Heart right ventricle (tissue), 16 donors: ENCODE data around the gene DGAT2. TPM values are rescaled to one million over a fixed set of nuclear protein-coding genes. Genes with fewer than 3 reads are reported as not detected.

ENCODE experiments used
- ATAC-seq, 8 donors: fragments of 200-7000 bp; cut with Tn5 transposase; one replicate each; pipeline ENCODE4 v1.9.1; 2020; ENCODE audit warnings: mild to moderate bottlenecking in 8 of 8, moderate library complexity in 8 of 8, moderate number of reproducible peaks in 1 of 8
- DNase-seq, 2 donors: peaks; one replicate each; pipeline ENCODE4 v3.0.0-alpha.2; 2020
- H3K27ac ChIP-seq, 10 donors: fragments of 200-600 bp; sonication (generic) in 2 of 10; one replicate each; pipeline versions ENCODE4 v1.5.0 to v1.8.0; 2020 to 2022; ENCODE audit warnings: mild to moderate bottlenecking in 3 of 10
- H3K27me3 ChIP-seq, 7 donors: fragments of 200-600 bp; one replicate each; pipeline ENCODE4 v1.8.0; 2021 to 2022; ENCODE audit warnings: mild to moderate bottlenecking in 2 of 7
- H3K36me3 ChIP-seq, 9 donors: fragments of 200-600 bp; sonication (generic) in 1 of 9; one replicate each; pipeline versions ENCODE4 v1.5.0 to v1.8.0; 2020 to 2022; ENCODE audit warnings: mild to moderate bottlenecking in 2 of 9
- H3K4me1 ChIP-seq, 9 donors: fragments of 200-600 bp; sonication (generic) in 1 of 9; one replicate each; pipeline versions ENCODE4 v1.5.0 to v1.8.0; 2020 to 2022; ENCODE audit warnings: mild to moderate bottlenecking in 4 of 9
- H3K4me3 ChIP-seq, 10 donors: fragments of 200-600 bp; sonication (generic) in 2 of 10; one replicate each; pipeline versions ENCODE4 v1.5.0 to v1.8.0; 2020 to 2022; ENCODE audit warnings: mild to moderate bottlenecking in 7 of 10, moderate library complexity in 2 of 10
- H3K9me3 ChIP-seq, 11 donors: fragments of 200-600 bp in 10 of 11; sonication (generic) in 2 of 11; one replicate each; pipeline versions ENCODE4 v1.5.0 to v1.8.0; 2013 to 2022; ENCODE audit warnings: mild to moderate bottlenecking in 2 of 11, control low read depth in 1 of 11, moderate library complexity in 1 of 11
- WGBS, 2 donors: extraction: QIAGEN DNeasy Blood & Tissue Kit; methylation state at CpG; one replicate each; pipeline ENCODE4 v1.1.7; 2013; ENCODE audit warnings: inconsistent platforms in 1 of 2; 5-methylcytosine and 5-hydroxymethylcytosine counted together
- intact Hi-C, 10 donors: fragments of 100-400 bp; cut with DNase I; formaldehyde crosslinking; loops; one replicate each; pipeline versions ENCODE4 v1.11.1 to v1.14.2; 2022
- polyA plus RNA-seq, 2 donors: library from polyadenylated mRNA; stranded (reverse); fragments of 200-250 nt; gene quantifications; one replicate each; pipeline ENCODE4 v1.2.3, GENCODE V29; 2013
- total RNA-seq, 10 donors: library from RNA; stranded (reverse); fragmentation: NEBNext Ultra II Directional in 3 of 10; extraction: Animal tissue kit (Norgen Biotek cat#: 25700) in 3 of 10; gene quantifications; one replicate each; pipeline versions ENCODE4 v1.2.1 to v1.2.4, GENCODE V29; 2021 to 2023
- TF ChIP-seq, protein P1 (sequence below), 9 donors: fragments of 200-600 bp; sonication (generic) in 2 of 9; IDR thresholded peaks; one replicate each; pipeline versions ENCODE4 v1.5.0 to v1.8.0; 2021 to 2022; ENCODE audit warnings: antibody characterized with exemption in 9 of 9, mild to moderate bottlenecking in 5 of 9, moderate library complexity in 1 of 9
- donor health status: Arrhythmogenic right ventricular cardiomyopathy.
- donor health status: ischemic (EF 13 %, LVEDD 7.1; RV severe dilation, severe dysfunction).
- donor health status: healthy with polysubstance abuse.
- donor health status: DM: no; HTN: yes; CAD: no.
- donor health status: DM: no; HTN: no; CAD: no.
- donor health status: ischemic (EF 25% LVEDD 6.9; RV normal size, moderate dysfunction).
- donor health status: ischemic (EF 25% LVEDD 5.7; RV mildly dilated, moderate dysfunction).
- donor health status: healthy.
- donor health status: DM: yes; HTN: yes; CAD: no.
- donor health status: Ischemic cardiomyopathy.
- donor health status: ischemic (EF 35%, LVEDD 5.7; RV mildly dilated, moderate dysfunction).
- donor health status: nonischemic (EF 11% LVEDD 7.7; RV severe dilation, severe dysfunction).
- donor health status: DM: yes; HTN: yes; CAD: no.
- donor health status: PGD.
- donor health status: ischemic (EF 29% LVEDD 5.4; RV normal size, mild dysfunction).
- donor health status: nonischemic (EF 23%, LVEDD 6.1; RV moderate dilation, normal function).

DGAT2 gene
- total and polyA plus RNA-seq, 12 donors = 6.2 to 24.4 (median 10.6) TPM

DNA sequence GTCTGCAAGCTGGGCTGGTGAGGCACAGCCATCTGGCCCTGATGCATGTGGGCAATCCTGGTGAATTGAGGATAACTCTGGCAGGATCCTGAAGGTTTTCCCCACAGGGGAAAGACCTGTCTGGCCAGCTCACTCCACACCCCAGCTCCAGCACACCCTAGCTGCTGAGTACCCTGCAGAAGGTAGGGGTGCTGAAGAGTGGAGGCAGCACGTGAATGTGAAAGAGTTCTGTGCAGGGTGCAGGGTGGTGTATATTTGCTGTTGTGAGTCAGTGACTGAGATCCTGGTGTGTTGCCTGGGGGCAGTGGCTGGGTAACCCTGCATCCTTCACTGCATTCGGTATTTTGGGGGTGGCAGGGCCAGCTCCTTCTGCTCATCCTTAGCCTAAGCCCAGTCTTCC lies 22.4 kb downstream of the DGAT2 start:
- intact Hi-C loops = loop anchor here in 3 of 10 donors (10.0 kb wide), 3 partner anchors 374 to 534 kb away; no protein-coding TSS in a partner anchor
- WGBS, 2 donors = 81 to 89% methylated on average over 2 of the region's 2 CpGs
- Histone ChIP-seq H3K27me3 (no peaks in the 10 kb centered on the region), H3K36me3 (no peaks in the 10 kb centered on the region), H3K4me3 (no peak overlapping the region), H3K9me3 (no peaks in the 10 kb centered on the region), H3K27ac (no peak overlapping the region), H3K4me1 (peaks cover 0 to 28% (median 11%) of the 10 kb centered on the region in 9 donors)
- no peak for ATAC-seq
- TF ChIP-seq, protein P1, sequence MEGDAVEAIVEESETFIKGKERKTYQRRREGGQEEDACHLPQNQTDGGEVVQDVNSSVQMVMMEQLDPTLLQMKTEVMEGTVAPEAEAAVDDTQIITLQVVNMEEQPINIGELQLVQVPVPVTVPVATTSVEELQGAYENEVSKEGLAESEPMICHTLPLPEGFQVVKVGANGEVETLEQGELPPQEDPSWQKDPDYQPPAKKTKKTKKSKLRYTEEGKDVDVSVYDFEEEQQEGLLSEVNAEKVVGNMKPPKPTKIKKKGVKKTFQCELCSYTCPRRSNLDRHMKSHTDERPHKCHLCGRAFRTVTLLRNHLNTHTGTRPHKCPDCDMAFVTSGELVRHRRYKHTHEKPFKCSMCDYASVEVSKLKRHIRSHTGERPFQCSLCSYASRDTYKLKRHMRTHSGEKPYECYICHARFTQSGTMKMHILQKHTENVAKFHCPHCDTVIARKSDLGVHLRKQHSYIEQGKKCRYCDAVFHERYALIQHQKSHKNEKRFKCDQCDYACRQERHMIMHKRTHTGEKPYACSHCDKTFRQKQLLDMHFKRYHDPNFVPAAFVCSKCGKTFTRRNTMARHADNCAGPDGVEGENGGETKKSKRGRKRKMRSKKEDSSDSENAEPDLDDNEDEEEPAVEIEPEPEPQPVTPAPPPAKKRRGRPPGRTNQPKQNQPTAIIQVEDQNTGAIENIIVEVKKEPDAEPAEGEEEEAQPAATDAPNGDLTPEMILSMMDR (IDR thresholded peaks at IDR 0.05) = no peak
- no peak for DNase-seq

DNA sequence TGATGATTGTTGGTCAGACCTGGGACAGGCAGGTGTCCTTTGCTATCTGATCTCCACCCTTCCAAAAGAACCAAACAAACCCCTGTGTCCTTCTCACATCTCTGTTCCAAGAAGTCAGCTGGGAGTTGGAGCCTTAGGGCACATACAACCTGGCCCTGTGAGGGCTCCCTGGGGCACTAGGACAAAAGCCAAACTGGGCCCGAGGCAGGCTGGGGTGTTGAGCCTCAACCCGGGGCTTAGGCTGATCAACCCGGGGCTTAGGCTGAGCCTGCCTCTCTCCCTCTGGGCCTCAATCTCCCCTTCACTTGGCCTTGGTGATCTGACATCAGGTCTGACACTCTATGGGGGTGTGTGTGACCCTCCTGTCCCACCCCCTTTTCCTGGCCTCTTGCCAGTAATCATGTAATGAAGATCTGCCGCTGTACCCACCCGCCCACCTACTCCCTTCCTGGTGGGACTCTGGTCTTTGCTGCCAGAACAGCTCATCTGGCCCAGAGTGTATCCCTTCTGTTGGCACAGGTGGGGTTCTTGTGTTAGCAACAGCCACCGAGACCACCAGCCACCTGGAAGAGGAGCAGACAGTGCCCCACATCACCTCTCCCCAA lies 23.7 kb downstream of the DGAT2 start:
- intact Hi-C loops = loop anchor here in 3 of 10 donors (10.0 kb wide), 3 partner anchors 373 to 533 kb away; no protein-coding TSS in a partner anchor
- Histone ChIP-seq H3K27me3 (no peaks in the 10 kb centered on the region), H3K4me1 (peaks cover 0 to 28% (median 11%) of the 10 kb centered on the region in 9 donors), H3K36me3 (no peaks in the 10 kb centered on the region), H3K9me3 (no peaks in the 10 kb centered on the region), H3K27ac (peak overlapping the region in 5 of 10 donors; percentile 53 to 74 (median 63)), H3K4me3 (no peak overlapping the region)
- ATAC-seq (peak in 1 of 8 donors; percentile 3), DNase-seq (no peak)
- WGBS, 2 donors = 85 to 92% methylated on average over 6 of the region's 6 CpGs
- TF ChIP-seq, protein P1 (IDR thresholded peaks at IDR 0.05) = no peak

DNA sequence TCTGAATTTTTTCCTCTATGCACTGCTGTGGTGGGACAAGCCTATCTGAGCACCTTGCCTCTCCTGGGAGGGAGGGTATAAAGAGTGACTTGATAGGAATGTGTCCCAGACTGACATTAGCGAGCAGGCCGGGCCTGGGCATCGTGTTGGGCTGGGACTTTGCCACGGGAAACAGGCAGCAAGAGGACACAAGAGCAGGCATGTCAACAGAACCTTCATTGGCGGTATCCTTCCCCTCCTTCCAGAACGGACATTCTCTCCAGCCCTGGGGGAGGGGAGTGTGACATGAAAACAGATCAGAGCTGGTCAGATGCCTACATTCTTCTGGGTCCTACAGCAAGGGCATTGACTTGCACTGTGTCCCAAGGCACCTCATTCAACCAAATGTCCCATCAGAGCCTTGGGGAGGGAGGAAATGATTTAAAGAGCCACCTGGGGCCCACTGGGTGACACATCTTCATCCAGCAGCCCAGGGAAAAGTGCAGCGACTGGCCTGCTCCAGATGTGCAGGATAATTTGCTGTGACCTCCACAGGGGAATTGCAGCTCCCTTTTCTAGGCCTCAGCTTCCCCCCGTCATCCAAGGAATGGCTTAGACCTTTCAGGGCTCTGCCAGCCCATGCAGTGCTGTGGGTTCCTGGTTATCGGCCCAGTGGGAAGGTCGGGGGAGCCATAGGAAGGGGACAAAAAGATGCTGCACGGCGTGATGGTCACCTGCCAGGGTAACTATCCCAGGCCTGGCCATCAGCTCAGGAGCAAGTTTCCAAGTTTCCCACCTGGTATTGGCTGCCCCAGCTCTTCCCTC lies 24.6 kb downstream of the DGAT2 start:
- DNase-seq = peak in 1 of 2 donors; percentile 45
- Histone ChIP-seq H3K4me3 (no peak overlapping the region), H3K27ac (peak overlapping the region in 8 of 10 donors; percentile 1 to 74 (median 54)), H3K36me3 (peaks cover 0 to 2% (median 0%) of the 10 kb centered on the region in 9 donors), H3K4me1 (peaks cover 0 to 28% (median 11%) of the 10 kb centered on the region in 9 donors), H3K9me3 (no peaks in the 10 kb centered on the region), H3K27me3 (no peaks in the 10 kb centered on the region)
- 60 to 62% methylated on average over 12 of the region's 12 CpGs for WGBS, 2 donors
- peak; percentile 32 to 79 (median 66) for ATAC-seq
- TF ChIP-seq, protein P1 (IDR thresholded peaks at IDR 0.05) = no peak
- intact Hi-C loops = loop anchor here in 3 of 10 donors (10.0 kb wide), 3 partner anchors 372 to 532 kb away; no protein-coding TSS in a partner anchor

DNA sequence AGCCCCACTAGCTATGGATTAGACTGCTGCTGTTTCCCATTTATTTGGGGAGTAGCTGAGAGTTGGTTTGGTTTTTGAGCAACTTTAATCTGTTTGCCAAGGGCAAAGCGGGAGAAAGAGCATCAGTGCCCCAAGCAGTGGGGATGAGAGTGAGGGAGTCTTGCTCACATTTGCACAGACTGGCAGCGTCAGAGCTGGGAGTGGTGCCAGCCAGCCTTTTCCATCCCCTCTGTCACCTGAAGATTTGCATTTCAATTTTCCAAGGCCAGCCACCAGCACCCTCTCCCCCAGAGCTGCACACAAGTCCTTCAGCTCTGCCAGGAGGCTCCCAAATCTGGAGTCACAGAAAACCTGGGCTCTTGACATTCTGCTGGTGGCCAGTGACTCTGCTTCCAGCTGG lies 25.4 kb downstream of the DGAT2 start:
- Histone ChIP-seq H3K4me1 (peaks cover 0 to 27% (median 11%) of the 10 kb centered on the region in 9 donors), H3K27me3 (no peaks in the 10 kb centered on the region), H3K9me3 (no peaks in the 10 kb centered on the region), H3K36me3 (peaks cover 0 to 3% (median 0%) of the 10 kb centered on the region in 9 donors), H3K4me3 (no peak overlapping the region), H3K27ac (peak overlapping the region in 4 of 10 donors; percentile 53 to 74 (median 66))
- TF ChIP-seq, protein P1 (IDR thresholded peaks at IDR 0.05) = no peak
- ATAC-seq (peak in 5 of 8 donors; percentile 8 to 43 (median 19)), DNase-seq (no peak)
- intact Hi-C loops = loop anchor here in 3 of 10 donors (10.0 kb wide), 3 partner anchors 371 to 531 kb away; no protein-coding TSS in a partner anchor
- WGBS, 2 donors = 67 to 75% methylated on average over 2 of the region's 2 CpGs
